ENCODE results near the gene PSMB1.

Gene PSMB1

DNA sequence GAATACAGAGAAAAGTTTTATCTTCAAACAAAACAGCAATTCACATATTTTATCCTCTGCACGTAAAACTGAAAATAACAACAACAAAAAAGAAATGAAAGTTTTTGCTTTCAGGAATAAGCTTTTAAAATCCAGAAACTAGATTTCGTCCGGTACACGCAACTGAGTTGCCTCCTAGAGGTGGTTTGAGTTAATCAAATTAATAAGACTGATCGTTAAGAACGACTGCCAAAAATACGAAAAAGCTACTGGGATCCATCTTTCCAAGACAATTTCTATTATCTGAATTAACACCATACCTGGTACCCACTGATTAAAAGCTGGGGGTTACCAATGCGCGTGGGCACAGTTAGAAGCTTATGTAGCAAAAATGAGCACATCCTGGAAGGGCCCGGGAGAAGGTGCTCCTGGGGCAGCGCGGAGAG lies 30.7 kb upstream of the PSMB1 start:
- peak overlapping the region; percentile 87 for H3K4me3 ChIP-seq (ENCODE audit: low read depth, low read length)
- no peak for DNase-seq (ENCODE audit: low read depth)
- TF ChIP-seq, protein P1, sequence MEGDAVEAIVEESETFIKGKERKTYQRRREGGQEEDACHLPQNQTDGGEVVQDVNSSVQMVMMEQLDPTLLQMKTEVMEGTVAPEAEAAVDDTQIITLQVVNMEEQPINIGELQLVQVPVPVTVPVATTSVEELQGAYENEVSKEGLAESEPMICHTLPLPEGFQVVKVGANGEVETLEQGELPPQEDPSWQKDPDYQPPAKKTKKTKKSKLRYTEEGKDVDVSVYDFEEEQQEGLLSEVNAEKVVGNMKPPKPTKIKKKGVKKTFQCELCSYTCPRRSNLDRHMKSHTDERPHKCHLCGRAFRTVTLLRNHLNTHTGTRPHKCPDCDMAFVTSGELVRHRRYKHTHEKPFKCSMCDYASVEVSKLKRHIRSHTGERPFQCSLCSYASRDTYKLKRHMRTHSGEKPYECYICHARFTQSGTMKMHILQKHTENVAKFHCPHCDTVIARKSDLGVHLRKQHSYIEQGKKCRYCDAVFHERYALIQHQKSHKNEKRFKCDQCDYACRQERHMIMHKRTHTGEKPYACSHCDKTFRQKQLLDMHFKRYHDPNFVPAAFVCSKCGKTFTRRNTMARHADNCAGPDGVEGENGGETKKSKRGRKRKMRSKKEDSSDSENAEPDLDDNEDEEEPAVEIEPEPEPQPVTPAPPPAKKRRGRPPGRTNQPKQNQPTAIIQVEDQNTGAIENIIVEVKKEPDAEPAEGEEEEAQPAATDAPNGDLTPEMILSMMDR (IDR thresholded peaks at IDR 0.05; ENCODE audit: insufficient read depth, low read depth, low read length, missing control alignments) = no peak

DNA sequence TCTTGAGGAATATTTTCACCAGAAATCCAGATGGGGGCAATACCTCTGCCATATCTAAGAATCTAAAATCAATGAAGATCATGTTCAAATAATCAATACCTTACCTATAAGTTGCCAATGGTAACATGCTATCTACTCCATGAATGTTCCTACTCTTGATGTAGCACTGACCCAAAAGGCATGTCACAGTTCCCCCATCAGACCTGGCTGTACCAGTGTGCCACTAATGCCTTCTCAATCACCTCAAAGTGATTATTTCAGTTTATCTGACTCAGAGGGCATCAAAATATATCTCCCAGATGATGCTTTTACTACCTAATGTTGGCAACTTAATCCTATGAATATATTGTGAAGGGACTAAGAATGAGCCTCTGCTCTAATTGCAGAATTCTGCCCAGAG lies 25.8 kb upstream of the PSMB1 start:
- H3K4me3 ChIP-seq (ENCODE audit: low read depth, low read length) = no peak overlapping the region
- TF ChIP-seq, protein P1 (IDR thresholded peaks at IDR 0.05; ENCODE audit: insufficient read depth, low read depth, low read length, missing control alignments) = no peak
- DNase-seq (ENCODE audit: low read depth) = no peak

DNA sequence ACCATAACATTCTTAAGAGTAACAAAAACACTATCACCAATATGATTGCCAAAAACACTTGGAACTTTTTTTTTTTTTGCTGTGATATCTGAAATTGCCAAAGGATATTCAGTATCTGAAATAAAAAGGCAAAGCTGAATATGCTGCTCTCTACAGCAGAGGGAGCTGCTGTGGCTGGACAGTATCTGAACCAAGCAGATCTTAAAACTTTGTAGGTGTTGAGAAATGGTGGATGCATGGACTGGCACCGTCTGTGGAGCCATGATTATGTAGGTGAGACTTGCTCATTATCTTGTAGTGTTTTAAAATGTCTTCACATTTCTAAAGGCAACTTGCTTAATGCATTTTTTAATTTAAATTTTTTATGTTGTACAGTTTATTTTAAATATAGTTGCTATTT lies 22.1 kb upstream of the PSMB1 start:
- no peak for DNase-seq (ENCODE audit: low read depth)
- TF ChIP-seq, protein P1 (IDR thresholded peaks at IDR 0.05; ENCODE audit: insufficient read depth, low read depth, low read length, missing control alignments) = no peak
- no peak overlapping the region for H3K4me3 ChIP-seq (ENCODE audit: low read depth, low read length)

DNA sequence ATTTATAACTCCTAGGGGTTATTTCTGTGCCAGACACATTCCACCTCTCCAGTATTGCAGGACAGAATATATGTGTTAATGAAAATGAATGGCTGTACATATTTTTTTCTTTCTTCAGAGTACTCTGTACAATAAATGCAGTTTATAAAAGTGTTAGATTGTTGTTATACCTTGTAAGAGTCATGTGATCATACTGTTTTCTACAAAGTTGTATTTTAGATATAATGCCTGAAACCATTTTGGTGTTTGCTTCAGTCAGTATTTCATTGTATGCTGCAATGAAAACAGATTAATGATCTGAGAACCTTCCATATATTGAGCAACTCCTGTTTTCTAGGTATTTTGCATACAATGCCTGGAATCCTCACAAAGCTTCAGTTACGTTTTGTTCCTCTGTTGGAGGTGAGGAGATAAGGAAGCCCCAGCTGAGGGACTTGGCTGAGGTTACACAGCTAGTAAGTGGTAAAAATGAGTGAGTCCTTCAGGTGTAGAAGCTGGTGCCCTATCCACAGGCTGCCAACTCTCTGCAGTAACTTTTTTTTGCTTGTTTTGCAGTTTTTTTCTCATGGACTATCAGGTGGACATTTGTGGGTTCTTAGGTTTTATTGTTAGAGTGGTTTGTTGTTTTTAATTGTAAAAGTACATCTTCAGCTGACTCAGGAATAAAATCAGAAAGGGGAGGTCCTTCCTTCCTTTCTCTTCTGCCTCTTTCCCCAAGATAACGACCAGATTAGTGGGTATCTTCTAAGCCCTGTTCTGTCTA lies 19.8 kb upstream of the PSMB1 start:
- H3K4me3 ChIP-seq (ENCODE audit: low read depth, low read length) = no peak overlapping the region
- no peak for DNase-seq (ENCODE audit: low read depth)
- TF ChIP-seq, protein P1 (IDR thresholded peaks at IDR 0.05; ENCODE audit: insufficient read depth, low read depth, low read length, missing control alignments) = no peak

DNA sequence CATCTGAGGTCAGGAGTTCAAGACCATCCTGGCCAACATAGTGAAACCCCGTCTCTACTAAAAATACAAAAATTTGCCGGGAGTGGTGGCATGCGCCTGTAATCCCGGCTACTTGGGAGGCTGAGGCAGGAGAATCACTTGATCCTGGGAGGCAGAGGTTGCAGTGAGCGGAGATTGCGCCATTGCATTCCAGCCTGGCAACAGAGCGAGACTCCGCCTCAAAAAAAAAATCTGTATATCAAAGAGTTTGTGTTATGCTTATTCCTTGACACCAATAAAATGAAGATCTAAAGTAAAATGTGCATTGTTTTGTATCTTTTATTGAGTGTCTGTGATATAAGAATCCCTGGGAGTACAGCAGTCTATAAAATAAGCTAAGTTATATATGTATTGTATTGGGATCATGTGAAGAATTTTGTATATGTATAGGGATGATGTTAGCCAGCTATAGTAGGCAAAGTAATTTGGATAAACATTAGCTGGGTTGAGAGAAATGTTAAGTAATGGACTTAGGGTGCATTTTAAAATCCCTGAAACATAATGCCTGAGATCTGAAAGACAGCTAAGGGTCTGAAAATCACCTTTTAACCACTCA lies 11.9 kb upstream of the PSMB1 start:
- TF ChIP-seq, protein P1 (IDR thresholded peaks at IDR 0.05; ENCODE audit: insufficient read depth, low read depth, low read length, missing control alignments) = no peak
- DNase-seq (ENCODE audit: low read depth) = no peak
- no peak overlapping the region for H3K4me3 ChIP-seq (ENCODE audit: low read depth, low read length)

DNA sequence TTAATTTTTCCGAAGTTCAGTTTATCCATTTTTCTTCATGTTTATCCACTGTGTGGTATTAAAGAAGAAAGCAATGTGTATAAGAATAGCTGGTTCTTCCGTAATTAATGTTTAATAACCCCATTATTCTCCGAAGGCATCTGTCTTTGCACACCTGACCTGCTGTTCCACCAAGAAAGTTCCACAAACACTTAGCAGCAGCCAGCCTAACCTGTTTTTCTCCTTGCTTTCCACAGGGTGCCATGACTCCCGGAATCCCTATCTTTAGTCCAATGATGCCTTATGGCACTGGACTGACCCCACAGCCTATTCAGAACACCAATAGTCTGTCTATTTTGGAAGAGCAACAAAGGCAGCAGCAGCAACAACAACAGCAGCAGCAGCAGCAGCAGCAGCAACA lies 8.4 kb upstream of the PSMB1 start:
- H3K4me3 ChIP-seq (ENCODE audit: low read depth, low read length) = no peak overlapping the region
- no peak for DNase-seq (ENCODE audit: low read depth)
- TF ChIP-seq, protein P1 (IDR thresholded peaks at IDR 0.05; ENCODE audit: insufficient read depth, low read depth, low read length, missing control alignments) = no peak
